ENCODE results near the gene DLG2. TPM values are rescaled to one million over a fixed set of nuclear protein-coding genes. Genes with fewer than 3 reads are reported as not detected.

The DLG2 gene
- total RNA-seq, 1 donor from 2014 or later, result 0.26 TPM

DNA sequence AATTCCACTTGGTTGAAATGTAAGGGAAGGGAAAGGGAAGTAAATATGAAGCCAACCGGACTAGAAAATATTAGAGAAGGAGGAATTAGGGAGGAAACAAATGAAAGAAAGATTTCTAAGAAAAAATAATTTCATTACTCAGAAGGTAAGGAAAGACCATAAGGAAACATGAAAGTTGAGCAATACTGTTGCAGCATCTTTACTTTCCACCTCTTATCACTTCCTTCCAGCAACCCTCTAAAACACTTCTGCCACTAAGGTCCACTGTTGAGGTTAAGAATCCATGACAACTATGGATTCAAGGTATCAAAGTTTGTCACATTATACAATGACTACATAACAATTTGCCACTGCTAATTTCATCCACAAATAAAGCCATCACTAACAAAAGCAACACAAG lies 308.6 kb downstream of the DLG2 start:
- Histone ChIP-seq H3K27me3 (ENCODE audit: control insufficient read depth, insufficient read depth, low read length) (no peaks in the 10 kb centered on the region), H3K36me3 (ENCODE audit: control insufficient read depth, insufficient read depth, low read length) (no peaks in the 10 kb centered on the region), H3K4me3 (ENCODE audit: low read depth, low read length) (no peak overlapping the region)
- no peak for TF ChIP-seq CTCF (IDR thresholded peaks at IDR 0.05; ENCODE audit: insufficient read depth, low read length, severe bottlenecking)
- DNase-seq (ENCODE audit: low read depth) (no peak), FAIRE-seq (no peak)

DNA sequence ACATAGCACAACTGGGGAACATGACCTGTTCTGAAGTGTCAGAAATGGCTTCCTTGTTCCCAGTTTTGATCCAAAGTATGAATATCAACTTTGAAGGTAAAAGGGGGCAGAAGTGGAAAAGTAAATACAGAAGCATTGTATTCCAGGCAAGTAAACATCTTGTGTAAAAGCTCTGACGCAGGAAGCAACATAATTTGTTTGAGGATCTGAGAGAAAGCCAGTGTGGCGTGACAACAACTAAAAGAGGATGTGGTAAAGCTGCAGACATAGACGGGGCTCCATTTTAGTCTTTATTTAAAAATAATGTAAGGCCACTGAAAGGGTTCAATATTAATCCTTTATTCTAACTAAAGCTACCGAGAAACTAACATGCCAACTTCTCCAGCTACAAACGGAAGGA lies 310.2 kb downstream of the DLG2 start:
- DNase-seq (ENCODE audit: low read depth), result no peak
- Histone ChIP-seq H3K27me3 (ENCODE audit: control insufficient read depth, insufficient read depth, low read length) (no peaks in the 10 kb centered on the region), H3K36me3 (ENCODE audit: control insufficient read depth, insufficient read depth, low read length) (no peaks in the 10 kb centered on the region), H3K4me3 (ENCODE audit: low read depth, low read length) (no peak overlapping the region)
- TF ChIP-seq CTCF (IDR thresholded peaks at IDR 0.05; ENCODE audit: insufficient read depth, low read length, severe bottlenecking), result no peak
- FAIRE-seq, result no peak

DNA sequence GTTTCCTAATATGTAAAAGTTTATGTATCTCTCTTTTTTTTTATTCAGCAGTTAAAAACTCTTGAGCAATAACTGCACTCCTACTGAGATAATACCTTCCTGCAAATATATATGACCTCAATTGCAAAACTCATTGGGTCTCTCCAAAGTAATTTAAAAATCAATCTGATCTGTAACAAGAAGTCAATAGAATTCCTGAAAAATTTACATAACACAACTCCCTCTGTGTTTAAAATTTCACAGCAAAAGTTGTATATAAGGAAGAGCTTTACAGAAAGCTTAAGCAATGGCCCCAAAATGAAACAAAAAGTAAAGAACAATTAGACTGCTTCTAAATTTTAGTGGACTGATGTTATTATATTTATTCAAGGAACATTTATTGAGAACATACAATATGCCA lies 313.4 kb downstream of the DLG2 start:
- FAIRE-seq (no peak), DNase-seq (ENCODE audit: low read depth) (no peak)
- Histone ChIP-seq H3K27me3 (ENCODE audit: control insufficient read depth, insufficient read depth, low read length) (no peaks in the 10 kb centered on the region), H3K4me3 (ENCODE audit: low read depth, low read length) (no peak overlapping the region), H3K36me3 (ENCODE audit: control insufficient read depth, insufficient read depth, low read length) (no peaks in the 10 kb centered on the region)
- TF ChIP-seq CTCF (IDR thresholded peaks at IDR 0.05; ENCODE audit: insufficient read depth, low read length, severe bottlenecking), result no peak

GRCh38 chr11:85310479-85310878 lies 316.7 kb downstream of the DLG2 start:
- FAIRE-seq (no peak), DNase-seq (ENCODE audit: low read depth) (no peak)
- no peaks in the 10 kb centered on the region for H3K36me3 ChIP-seq (ENCODE audit: control insufficient read depth, insufficient read depth, low read length)
- no peak overlapping the region for H3K4me3 ChIP-seq (ENCODE audit: low read depth, low read length)
- TF ChIP-seq CTCF (IDR thresholded peaks at IDR 0.05; ENCODE audit: insufficient read depth, low read length, severe bottlenecking), result no peak
- no peaks in the 10 kb centered on the region for H3K27me3 ChIP-seq (ENCODE audit: control insufficient read depth, insufficient read depth, low read length)

DNA sequence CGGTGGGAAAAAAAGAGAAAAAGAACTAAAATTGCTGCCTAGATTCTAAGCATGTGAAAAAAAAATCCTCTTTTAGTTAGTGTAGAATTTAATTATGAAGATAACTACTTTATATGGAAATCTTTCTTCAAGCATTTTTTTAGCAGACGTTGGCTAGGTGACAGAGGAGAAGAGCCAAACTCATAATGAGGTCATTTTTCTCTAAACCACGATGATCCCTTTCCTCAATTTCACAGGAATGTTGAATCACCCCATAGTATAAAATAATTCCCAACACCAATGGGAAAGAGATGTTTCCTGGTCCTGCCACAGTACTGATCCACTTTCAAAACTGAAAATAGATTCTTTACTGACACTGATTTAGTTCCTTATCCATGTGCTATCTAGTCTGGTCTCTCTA lies 319.8 kb downstream of the DLG2 start:
- no peak for DNase-seq (ENCODE audit: low read depth)

More for the DNA sequence above, 319.8 kb downstream of the DLG2 start:
- H3K36me3 ChIP-seq (ENCODE audit: control insufficient read depth, insufficient read depth, low read length), result no peaks in the 10 kb centered on the region
- no peak for TF ChIP-seq CTCF (IDR thresholded peaks at IDR 0.05; ENCODE audit: insufficient read depth, low read length, severe bottlenecking)
- FAIRE-seq, result no peak
- H3K4me3 ChIP-seq (ENCODE audit: low read depth, low read length), result no peak overlapping the region
- no peaks in the 10 kb centered on the region for H3K27me3 ChIP-seq (ENCODE audit: control insufficient read depth, insufficient read depth, low read length)

Data from bronchial epithelial cell (primary cell).